Endothelial cell of umbilical vein (primary cell): ENCODE results near the gene SYNGR4. TPM values are rescaled to one million over a fixed set of nuclear protein-coding genes. Genes with fewer than 3 reads are reported as not detected.
A peak's percentile ranks its signal among the peaks of the same experiment; 100 is the strongest.

Experiments used
- BruUV-seq: library from RNA; stranded (reverse); fragments of 400-500 nt; replicated peaks from 2 replicates; lab custom pipeline; 2021; lab: Mats Ljungman, UMichigan
- CTCF ChIA-PET: fragments of 300-600, 350-600 bp; sonication (Branson Sonifier 250); formaldehyde crosslinking; loops from one replicate; lab custom pipeline; 2021; ENCODE audit warnings: antibody characterized with exemption, inconsistent platforms; lab: Charles Lee
- POLR2A ChIA-PET: fragments of 300-600, 350-600 bp; sonication (Branson Sonifier 250); formaldehyde crosslinking; loops from one replicate; lab custom pipeline; 2021; ENCODE audit warnings: antibody characterized with exemption, inconsistent platforms; lab: Charles Lee
- DNase-seq: peaks from one replicate; pipeline ENCODE4 v3.0.0-alpha.2; 2011; ENCODE audit warnings: low read depth, low spot score
- FAIRE-seq: peaks from 2 replicates; lab custom pipeline; 2011; peaks lifted over from hg19 to GRCh38; lab: Jason Lieb, UNC
- H2AFZ ChIP-seq: 2 replicates; pipeline ENCODE4 v1.6.0; 2012; ENCODE audit warnings: low read depth, low read length, control low read depth, inconsistent platforms
- H3K27ac ChIP-seq: 2 replicates; pipeline ENCODE4 v1.5.1; 2011; ENCODE audit warnings: low read depth, mild to moderate bottlenecking, control low read depth, low read length, moderate library complexity; ENCODE audit not compliant: insufficient read depth
- H3K27me3 ChIP-seq, 2 experiments: 2 replicates each; pipeline versions ENCODE4 v1.6.0 to v1.6.1; 2011; ENCODE audit warnings: low read length in 2 of 2, mixed read lengths in 1 of 2; ENCODE audit not compliant: control insufficient read depth in 2 of 2, insufficient read depth in 2 of 2
- H3K36me3 ChIP-seq, 2 experiments: 2 replicates in 1 of 2; 3 replicates in 1 of 2; pipeline ENCODE4 v1.5.1; 2011; ENCODE audit warnings: low read length in 2 of 2, mild to moderate bottlenecking in 1 of 2, moderate library complexity in 1 of 2; ENCODE audit not compliant: control insufficient read depth in 2 of 2, insufficient read depth in 2 of 2; ENCODE audit errors: extremely low read depth in 1 of 2
- H3K4me1 ChIP-seq: 3 replicates; pipeline ENCODE4 v1.5.1; 2011; ENCODE audit warnings: mild to moderate bottlenecking, low read length; ENCODE audit not compliant: control insufficient read depth, insufficient read depth; ENCODE audit errors: extremely low read depth
- H3K4me2 ChIP-seq: 2 replicates; pipeline ENCODE4 v1.6.1; 2011; ENCODE audit warnings: low read length, control low read depth, mixed read lengths; ENCODE audit not compliant: insufficient read depth
- H3K4me3 ChIP-seq, 3 experiments: fragments of 200-600 bp in 1 of 3; sonication (generic), shearing (Covaris generic) in 1 of 3; replicated peaks in 1 of 3; 2 replicates each; pipeline ENCODE4 v1.5.1; 2011 to 2016; ENCODE audit warnings: control low read depth in 3 of 3, low read length in 3 of 3, mild to moderate bottlenecking in 2 of 3, inconsistent platforms in 1 of 3, low read depth in 1 of 3, moderate library complexity in 1 of 3; ENCODE audit not compliant: insufficient read depth in 1 of 3
- H3K79me2 ChIP-seq: 2 replicates; pipeline ENCODE4 v1.6.0; 2012; ENCODE audit warnings: low read length, inconsistent platforms; ENCODE audit not compliant: control insufficient read depth, insufficient read depth
- H3K9ac ChIP-seq: replicated peaks from 2 replicates; pipeline ENCODE3; 2011; ENCODE audit warnings: low read length, control low read depth; ENCODE audit not compliant: insufficient read depth; ENCODE audit errors: extremely low read depth
- H3K9me1 ChIP-seq: replicated peaks from 3 replicates; pipeline ENCODE4 v1.6.0; 2011; ENCODE audit warnings: mild to moderate bottlenecking, low read length; ENCODE audit not compliant: control insufficient read depth, insufficient read depth; ENCODE audit errors: extremely low read depth
- H3K9me3 ChIP-seq: replicated peaks from 2 replicates; pipeline ENCODE4 v1.5.1; 2012; ENCODE audit warnings: low read length, inconsistent platforms; ENCODE audit not compliant: control insufficient read depth, insufficient read depth
- H4K20me1 ChIP-seq: replicated peaks from 2 replicates; pipeline ENCODE3; 2011; ENCODE audit warnings: mild to moderate bottlenecking, low read length; ENCODE audit not compliant: control insufficient read depth, insufficient read depth; ENCODE audit errors: extremely low read depth
- MAX ChIP-seq: IDR thresholded peaks from 2 replicates; pipeline ENCODE4 v1.6.1; 2011; ENCODE audit not compliant: insufficient read depth, insufficient read length
- MYC ChIP-seq: IDR thresholded peaks from one replicate; pipeline ENCODE4 v1.6.1; 2011; ENCODE audit warnings: mild to moderate bottlenecking, low read depth, low read length
- POLR2A ChIP-seq: IDR thresholded peaks from 2 replicates; pipeline ENCODE4 v1.6.1; 2012; ENCODE audit warnings: low read depth, mild to moderate bottlenecking, control low read depth, low read length
- POLR2AphosphoS5 ChIP-seq: IDR thresholded peaks from 2 replicates; pipeline ENCODE4 v1.6.1; 2012; ENCODE audit warnings: low read depth, mild to moderate bottlenecking, control low read depth, low read length, moderate library complexity; ENCODE audit not compliant: insufficient read depth
- dilution Hi-C: fragments of 300-500 bp; cut with MboI; formaldehyde crosslinking; loops from one replicate; pipeline ENCODE4 v1.15.0; 2019; ENCODE audit warnings: low sequenced_read_pairs; ENCODE audit not compliant: extremely low pct_ligation_motif_present
- intact Hi-C: fragments of 100-400 bp; cut with micrococcal nuclease; formaldehyde crosslinking; loops from one replicate; pipeline ENCODE4 v1.10.0; 2022
- polyA plus RNA-seq, 4 experiments: library from polyadenylated mRNA; depleted of rRNA in 3 of 4; stranded (reverse) in 3 of 4; unstranded in 1 of 4; fragments of >200 nt; gene quantifications; 2 replicates each; pipeline versions ENCODE4 v1.2.1 to v1.2.3, GENCODE V29; 2011 to 2012; ENCODE audit warnings: missing spikeins in 1 of 4
- total RNA-seq: library from RNA; stranded (reverse); gene quantifications from 2 replicates; pipeline ENCODE4 v1.2.3, GENCODE V29; 2021

Gene SYNGR4
- total and polyA plus RNA-seq, 2 donors (not counting 3 experiments of a cell fraction or from before 2014, with no cell fraction given) = not detected

GRCh38 chr19:48398375-48399235, 34.4 kb downstream of the SYNGR4 start:
- Histone ChIP-seq H3K36me3 (no peaks in the 10 kb centered on the region), H4K20me1 (no peaks in the 10 kb centered on the region), H3K9me3 (no peaks in the 10 kb centered on the region), H3K79me2 (no peaks in the 10 kb centered on the region), H3K4me2 (peak overlapping the region; percentile 36), H3K27me3 (peaks cover 21 to 23% of the 10 kb centered on the region in 2 experiments), H3K9me1 (no peaks in the 10 kb centered on the region), H3K4me3 (peak overlapping the region; percentile 29 to 38 (median 32)), H3K9ac (peak overlapping the region; percentile 14), H3K4me1 (peaks cover 10% of the 10 kb centered on the region), H3K27ac (no peak overlapping the region), H2AFZ (peak overlapping the region; percentile 58)
- peak; percentile 67 for FAIRE-seq
- intact Hi-C loops = loop anchor here (2.0 to 5.0 kb wide), 3 partner anchors 16 to 84 kb away; partner anchors contain the start of gene GRWD1
- POLR2A ChIA-PET = no interaction called here
- no TSS peak for BruUV-seq
- TF ChIP-seq POLR2AphosphoS5 = peak; percentile 78
- peak; percentile 52 for TF ChIP-seq MAX
- TF ChIP-seq MYC = no peak
- dilution Hi-C loops = no loop called here
- DNase-seq = peak; percentile 74
- CTCF ChIA-PET = no interaction called here

GRCh38 chr19:48400018-48400742, 36.0 kb downstream of the SYNGR4 start:
- peak overlapping the region; percentile 48 for H3K4me2 ChIP-seq
- H2AFZ ChIP-seq = peak overlapping the region; percentile 72
- peak; percentile 78 for FAIRE-seq
- no peaks in the 10 kb centered on the region for H3K79me2 ChIP-seq
- no peaks in the 10 kb centered on the region for H4K20me1 ChIP-seq
- H3K27ac ChIP-seq = no peak overlapping the region
- DNase-seq = peak; percentile 75
- intact Hi-C loops (no loop called here), dilution Hi-C loops (no loop called here)
- H3K9me1 ChIP-seq = no peaks in the 10 kb centered on the region
- H3K4me3 ChIP-seq = peak overlapping the region in 1 of 3 experiments; percentile 11
- H3K36me3 ChIP-seq = no peaks in the 10 kb centered on the region
- no peak overlapping the region for H3K9ac ChIP-seq
- POLR2A ChIA-PET = interaction anchor here (0.7 to 0.9 kb wide), 2 partner anchors 36 to 46 kb away, joined by 4 to 5 read pairs; partner anchors contain the start of genes SYNGR4 and TMEM143
- TF ChIP-seq POLR2A (peak; percentile 55), MAX (no peak)
- BruUV-seq = no TSS peak
- H3K9me3 ChIP-seq = no peaks in the 10 kb centered on the region
- CTCF ChIA-PET = interaction anchor here (0.7 to 3.1 kb wide), 3 partner anchors 9 to 45 kb away, joined by 3 to 22 read pairs (median 8); partner anchors contain the start of gene KDELR1
- H3K27me3 ChIP-seq = peaks cover 10 to 12% of the 10 kb centered on the region in 2 experiments
- H3K4me1 ChIP-seq = peaks cover 10% of the 10 kb centered on the region
